SU-DHL-6 (cell line): ENCODE data around the gene KDM6A.

Source experiments
- H2AFZ ChIP-seq: fragments of 200-600 bp; sonication (generic); 2 replicates; pipeline ENCODE4 v1.6.1; 2014; ENCODE audit warnings: low read depth, mild to moderate bottlenecking, moderate library complexity, mixed read lengths, antibody characterized with exemption, low read length; ENCODE audit not compliant: severe bottlenecking
- H3F3A ChIP-seq: fragments of 200-600 bp; shearing (Covaris generic); 2 replicates; pipeline ENCODE4 v1.6.0; 2016; ENCODE audit warnings: antibody characterized with exemption, mild to moderate bottlenecking; ENCODE audit not compliant: insufficient read depth
- H3K27ac ChIP-seq: fragments of 200-600 bp; sonication (generic); 2 replicates; pipeline ENCODE4 v1.5.1; 2016; ENCODE audit warnings: low read depth, mild to moderate bottlenecking, low read length, moderate library complexity, mixed read lengths
- H3K27me3 ChIP-seq: fragments of 200-600 bp; sonication (generic), shearing (Covaris generic); 2 replicates; pipeline ENCODE4 v1.6.0; 2014; ENCODE audit warnings: mild to moderate bottlenecking, low read length
- H3K36me3 ChIP-seq: fragments of 200-600 bp; sonication (generic); 2 replicates; pipeline ENCODE4 v1.6.1; 2014; ENCODE audit warnings: mild to moderate bottlenecking, low read length, mixed read lengths
- H3K4me2 ChIP-seq: fragments of 300-600, 200-600 bp; shearing (Covaris generic), sonication (generic); 2 replicates; pipeline ENCODE4 v1.6.0; 2014; ENCODE audit warnings: low read length, low read depth, mild to moderate bottlenecking; ENCODE audit not compliant: poor library complexity, severe bottlenecking
- H3K4me3 ChIP-seq: fragments of 200-600 bp; sonication (generic); 2 replicates; pipeline ENCODE4 v1.5.1; 2014; ENCODE audit warnings: antibody characterized with exemption, low read length, mild to moderate bottlenecking, mixed read lengths; ENCODE audit not compliant: insufficient read depth, poor library complexity, severe bottlenecking
- H3K79me2 ChIP-seq: fragments of 200-600 bp; sonication (generic); 2 replicates; pipeline ENCODE4 v1.6.1; 2014; ENCODE audit warnings: mild to moderate bottlenecking, low read length, moderate library complexity; ENCODE audit not compliant: insufficient read depth
- H3K9ac ChIP-seq: fragments of 200-600 bp; sonication (generic); 2 replicates; pipeline ENCODE4 v1.7.0; 2014; ENCODE audit warnings: mild to moderate bottlenecking, low read length
- H3K9me2 ChIP-seq: fragments of 200-600 bp; sonication (generic); replicated peaks from 2 replicates; pipeline ENCODE4 v1.6.1; 2014; ENCODE audit warnings: low read length; ENCODE audit not compliant: insufficient read depth
- H3K9me3 ChIP-seq: fragments of 200-600 bp; sonication (generic); 2 replicates; pipeline ENCODE4 v1.6.1; 2014; ENCODE audit warnings: low read length, mixed read lengths; ENCODE audit not compliant: insufficient read depth
- H4K20me1 ChIP-seq: fragments of 200-600 bp; sonication (generic); 2 replicates; pipeline ENCODE4 v1.6.1; 2014; ENCODE audit warnings: low read depth, mild to moderate bottlenecking, antibody characterized with exemption, low read length, moderate library complexity, mixed read lengths
- EZH2phosphoT487 ChIP-seq: fragments of 200-600 bp; sonication (generic), shearing (Covaris generic); conservative IDR thresholded peaks from 2 replicates; pipeline ENCODE4 v1.6.1; 2018; ENCODE audit warnings: mild to moderate bottlenecking, antibody characterized with exemption, low read length, moderate library complexity, mixed read lengths
- TF ChIP-seq, protein P1 (sequence below): fragments of 200-600 bp; sonication (generic); IDR thresholded peaks from one replicate; pipeline ENCODE4 v1.5.1; 2017; ENCODE audit warnings: antibody characterized with exemption, mild to moderate bottlenecking, low read length, moderate library complexity; ENCODE audit not compliant: insufficient read depth, poor library complexity, severe bottlenecking

KDM6A gene

DNA sequence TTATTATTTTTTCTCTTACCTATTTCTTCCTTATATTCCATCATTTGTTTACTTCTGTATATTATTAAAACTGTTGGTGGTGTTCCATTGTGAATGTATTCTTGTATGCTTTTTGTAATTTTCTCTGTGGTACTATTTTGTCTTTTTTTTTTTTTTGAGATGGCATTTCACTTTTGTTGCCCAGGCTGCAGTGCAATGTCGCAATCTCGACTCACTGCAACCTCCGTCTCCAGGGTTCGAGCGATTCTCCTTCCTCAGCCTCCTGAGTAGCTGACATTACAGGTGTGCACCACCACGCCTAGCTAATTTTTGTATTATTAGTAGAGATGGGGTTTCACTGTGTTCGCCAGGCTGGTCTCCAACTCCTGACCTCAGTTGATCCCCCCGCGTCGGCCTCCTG, 8.6 kb downstream of the KDM6A start:
- H3K36me3 ChIP-seq = no peaks in the 10 kb centered on the region
- no peaks in the 10 kb centered on the region for H3K27me3 ChIP-seq
- no peak overlapping the region for H3K4me3 ChIP-seq
- H3K4me2 ChIP-seq = no peak overlapping the region
- no peak overlapping the region for H3K27ac ChIP-seq
- 0 out of 2 replicates have a peak, but pooled peaks cover 3% of the 10 kb centered on the region for H3F3A ChIP-seq
- no peaks in the 10 kb centered on the region for H3K9me3 ChIP-seq
- no peaks in the 10 kb centered on the region for H3K9me2 ChIP-seq
- TF ChIP-seq, protein P1, sequence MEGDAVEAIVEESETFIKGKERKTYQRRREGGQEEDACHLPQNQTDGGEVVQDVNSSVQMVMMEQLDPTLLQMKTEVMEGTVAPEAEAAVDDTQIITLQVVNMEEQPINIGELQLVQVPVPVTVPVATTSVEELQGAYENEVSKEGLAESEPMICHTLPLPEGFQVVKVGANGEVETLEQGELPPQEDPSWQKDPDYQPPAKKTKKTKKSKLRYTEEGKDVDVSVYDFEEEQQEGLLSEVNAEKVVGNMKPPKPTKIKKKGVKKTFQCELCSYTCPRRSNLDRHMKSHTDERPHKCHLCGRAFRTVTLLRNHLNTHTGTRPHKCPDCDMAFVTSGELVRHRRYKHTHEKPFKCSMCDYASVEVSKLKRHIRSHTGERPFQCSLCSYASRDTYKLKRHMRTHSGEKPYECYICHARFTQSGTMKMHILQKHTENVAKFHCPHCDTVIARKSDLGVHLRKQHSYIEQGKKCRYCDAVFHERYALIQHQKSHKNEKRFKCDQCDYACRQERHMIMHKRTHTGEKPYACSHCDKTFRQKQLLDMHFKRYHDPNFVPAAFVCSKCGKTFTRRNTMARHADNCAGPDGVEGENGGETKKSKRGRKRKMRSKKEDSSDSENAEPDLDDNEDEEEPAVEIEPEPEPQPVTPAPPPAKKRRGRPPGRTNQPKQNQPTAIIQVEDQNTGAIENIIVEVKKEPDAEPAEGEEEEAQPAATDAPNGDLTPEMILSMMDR = no peak
- TF ChIP-seq EZH2phosphoT487 = no peak
- no peak overlapping the region for H2AFZ ChIP-seq
- H3K9ac ChIP-seq = no peak overlapping the region
- peaks cover 100% of the 10 kb centered on the region for H3K79me2 ChIP-seq
- H4K20me1 ChIP-seq = 0 out of 2 replicates have a peak, but pooled peaks cover 5% of the 10 kb centered on the region

DNA sequence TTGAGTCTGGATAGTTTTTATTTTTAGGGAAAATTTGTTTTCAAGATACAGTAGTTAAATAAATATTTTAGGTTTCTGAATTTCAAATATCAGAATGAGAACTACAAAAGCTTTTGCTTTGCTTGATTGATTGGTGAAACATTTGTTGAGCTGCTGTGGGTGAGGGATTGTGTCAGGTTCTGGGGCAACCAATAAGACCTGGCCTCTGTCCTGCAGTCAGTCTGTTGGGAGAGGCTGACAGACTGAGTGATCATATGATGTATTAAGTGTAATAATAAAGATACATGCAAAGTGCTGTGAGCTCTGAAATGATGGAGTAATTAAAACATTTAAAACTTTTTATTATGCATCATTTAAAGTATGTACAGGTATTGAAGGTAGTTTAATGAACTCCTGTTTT, 9.6 kb downstream of the KDM6A start:
- Histone ChIP-seq H3K79me2 (peaks cover 100% of the 10 kb centered on the region), H3K36me3 (no peaks in the 10 kb centered on the region), H3K4me3 (no peak overlapping the region), H3K9me2 (no peaks in the 10 kb centered on the region), H4K20me1 (0 out of 2 replicates have a peak, but pooled peaks cover 3% of the 10 kb centered on the region), H3F3A (0 out of 2 replicates have a peak, but pooled peaks cover 3% of the 10 kb centered on the region), H2AFZ (no peak overlapping the region), H3K9ac (no peak overlapping the region), H3K27me3 (no peaks in the 10 kb centered on the region), H3K9me3 (no peaks in the 10 kb centered on the region), H3K27ac (no peak overlapping the region), H3K4me2 (no peak overlapping the region)
- TF ChIP-seq, protein P1 = no peak
- TF ChIP-seq EZH2phosphoT487 = no peak

DNA sequence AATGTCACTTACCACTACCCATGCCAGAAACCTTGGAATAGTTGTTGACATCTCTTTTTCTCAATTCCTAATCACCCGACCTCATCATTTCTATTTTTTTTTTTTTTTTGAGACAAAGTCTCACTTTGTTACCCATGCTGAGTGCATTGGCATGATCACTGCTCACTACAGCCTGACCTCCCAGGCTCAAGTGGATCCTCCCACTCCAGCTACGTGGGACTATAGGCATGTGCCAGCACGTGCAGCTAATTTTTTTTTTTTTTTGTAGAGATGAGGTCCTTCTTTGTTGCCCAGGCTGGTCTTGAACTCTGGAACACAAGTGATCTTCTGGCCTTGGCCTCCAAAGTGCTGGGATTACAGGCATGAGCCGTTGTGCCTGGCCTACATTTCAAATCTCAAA, 12.0 kb downstream of the KDM6A start:
- H3K36me3 ChIP-seq = no peaks in the 10 kb centered on the region
- H3K4me3 ChIP-seq = no peak overlapping the region
- no peak overlapping the region for H2AFZ ChIP-seq
- H3K27ac ChIP-seq = no peak overlapping the region
- TF ChIP-seq, protein P1 = no peak
- TF ChIP-seq EZH2phosphoT487 = no peak
- 0 out of 2 replicates have a peak, but pooled peaks cover 3% of the 10 kb centered on the region for H4K20me1 ChIP-seq
- H3F3A ChIP-seq = no peaks in the 10 kb centered on the region
- H3K9me2 ChIP-seq = no peaks in the 10 kb centered on the region
- no peak overlapping the region for H3K4me2 ChIP-seq
- H3K9ac ChIP-seq = no peak overlapping the region
- peaks cover 99% of the 10 kb centered on the region for H3K79me2 ChIP-seq
- no peaks in the 10 kb centered on the region for H3K9me3 ChIP-seq
- H3K27me3 ChIP-seq = no peaks in the 10 kb centered on the region
